Activated CD4-positive, alpha-beta memory T cell treated with anti-CD3 and anti-CD28 coated beads for 36 hours (primary cell): ENCODE results near the gene POU5F1. TPM values are rescaled to one million over a fixed set of nuclear protein-coding genes. Genes with fewer than 3 reads are reported as not detected.

Source experiments
- CTCF ChIA-PET: fragments of 350-600 bp; sonication (Branson Sonifier 250); formaldehyde crosslinking; loops from one replicate; lab custom pipeline; 2021; ENCODE audit warnings: antibody characterized with exemption, inconsistent platforms; lab: Charles Lee
- POLR2A ChIA-PET: fragments of 350-600 bp; sonication (Branson Sonifier 250); formaldehyde crosslinking; loops from one replicate; lab custom pipeline; 2021; ENCODE audit warnings: antibody characterized with exemption; lab: Charles Lee
- DNase-seq: peaks from one replicate; pipeline ENCODE4 v3.0.0-alpha.2; 2020
- H3K27ac Mint-ChIP-seq: one replicate; pipeline ENCODE4 v1.8.0; 2021; ENCODE audit warnings: mixed read lengths
- H3K27me3 Mint-ChIP-seq: one replicate; pipeline ENCODE4 v1.8.0; 2021; ENCODE audit warnings: mixed read lengths
- H3K36me3 Mint-ChIP-seq: one replicate; pipeline ENCODE4 v1.8.0; 2021; ENCODE audit warnings: mixed read lengths
- H3K4me1 Mint-ChIP-seq: one replicate; pipeline ENCODE4 v1.8.0; 2021; ENCODE audit warnings: low read depth, mixed read lengths
- H3K4me3 Mint-ChIP-seq: one replicate; pipeline ENCODE4 v1.8.0; 2021; ENCODE audit warnings: mild to moderate bottlenecking, mixed read lengths
- H3K9me3 Mint-ChIP-seq: one replicate; pipeline ENCODE4 v1.8.0; 2021; ENCODE audit warnings: mixed read lengths
- intact Hi-C: fragments of 100-400 bp; cut with micrococcal nuclease; formaldehyde crosslinking; loops from one replicate; pipeline ENCODE4 v1.15.1; 2023
- total RNA-seq, 2 experiments: library from RNA; stranded (reverse); gene quantifications; one replicate each; pipeline ENCODE4 v1.2.3, GENCODE V29; 2021

The POU5F1 gene
- total RNA-seq, 2 experiments from 2014 or later, result 0.52 TPM; not detected in 1

DNA sequence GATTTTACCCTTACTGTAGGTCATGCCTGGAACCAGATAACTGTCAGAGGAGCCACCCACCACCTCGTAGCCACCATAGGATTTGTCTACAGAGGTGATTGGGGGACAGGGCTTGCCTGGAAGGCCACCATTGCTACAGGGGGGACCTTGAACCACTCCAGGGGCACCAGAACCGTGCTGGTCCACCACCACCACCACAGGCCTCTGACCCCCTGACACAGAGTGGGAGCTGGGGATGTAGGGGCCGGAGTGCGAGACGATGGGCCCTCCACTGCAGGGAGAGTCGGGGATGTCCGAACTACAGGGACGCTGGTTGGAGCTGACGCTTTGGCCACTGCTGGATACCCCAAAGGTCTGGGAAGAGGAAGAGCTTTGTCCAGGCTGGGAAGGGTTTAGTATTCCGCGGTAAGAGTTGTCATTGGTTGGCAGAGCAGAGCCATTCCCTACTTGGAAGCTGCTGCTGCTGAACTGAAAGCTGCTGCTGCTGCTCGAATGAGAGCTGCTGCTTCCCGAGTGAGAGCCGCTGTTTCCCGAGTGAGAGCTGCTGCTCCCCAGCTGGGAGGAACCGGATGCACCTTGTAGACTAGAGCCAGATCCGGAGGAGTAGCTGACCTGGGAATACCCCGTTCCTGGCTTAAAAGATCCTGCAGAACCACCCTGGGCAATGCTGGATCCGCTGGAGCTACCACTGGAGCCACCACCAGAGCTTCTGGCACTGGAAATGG lies 53.7 kb downstream of the POU5F1 start:
- no peaks in the 10 kb centered on the region for H3K36me3 Mint-ChIP-seq
- DNase-seq, result no peak

DNA sequence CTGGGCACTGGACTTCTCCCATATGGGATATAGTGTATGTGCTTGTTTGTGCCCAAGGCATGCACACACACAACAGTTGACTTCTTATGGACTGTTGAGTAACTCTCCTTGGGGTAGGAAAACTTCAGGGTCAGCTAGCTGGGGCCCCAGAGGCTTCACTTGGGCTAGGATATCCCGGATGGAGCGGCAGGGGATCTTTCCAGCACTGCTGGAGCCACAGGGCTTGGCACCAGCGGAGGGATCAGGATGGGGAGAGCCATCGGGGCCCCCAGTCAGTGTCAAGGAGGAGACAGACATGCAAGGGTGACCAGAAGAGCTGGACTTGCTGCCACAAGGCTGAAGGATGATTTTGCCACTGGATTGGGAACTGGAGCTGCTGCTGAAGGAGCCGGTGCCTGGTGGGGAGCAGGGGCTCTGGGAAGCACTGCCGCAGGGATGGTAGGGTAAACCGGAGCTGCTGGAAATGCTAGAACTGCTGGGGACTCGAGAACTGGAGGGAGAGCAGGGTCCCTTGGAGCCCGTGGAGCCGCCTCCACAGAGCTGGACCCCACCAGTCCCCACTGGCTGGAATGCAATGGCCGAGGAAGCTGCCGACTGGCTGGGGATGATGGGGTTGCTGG lies 54.4 kb downstream of the POU5F1 start:
- H3K27me3 Mint-ChIP-seq, result no peaks in the 10 kb centered on the region
- H3K27ac Mint-ChIP-seq, result no peak overlapping the region
- no peaks in the 10 kb centered on the region for H3K9me3 Mint-ChIP-seq
- H3K4me1 Mint-ChIP-seq, result peaks cover 2% of the 10 kb centered on the region
- H3K36me3 Mint-ChIP-seq, result no peaks in the 10 kb centered on the region
- intact Hi-C loops, result no loop called here
- no peak for DNase-seq
- POLR2A ChIA-PET, result interaction anchor here (0.9 kb wide), 1 partner anchor 30 kb away, joined by 3 read pairs; no protein-coding TSS in a partner anchor
- H3K4me3 Mint-ChIP-seq, result no peak overlapping the region
- CTCF ChIA-PET, result interaction anchor here (0.5 to 1.4 kb wide), 3 partner anchors 13 to 251 kb away, joined by 3 to 4 read pairs (median 4); no protein-coding TSS in a partner anchor

More for the DNA sequence above, 53.7 kb downstream of the POU5F1 start:
- no peaks in the 10 kb centered on the region for H3K27me3 Mint-ChIP-seq
- no peak overlapping the region for H3K27ac Mint-ChIP-seq
- CTCF ChIA-PET, result interaction anchor here (1.0 to 1.4 kb wide), 2 partner anchors 12 to 201 kb away, joined by 4 read pairs; no protein-coding TSS in a partner anchor
- no peaks in the 10 kb centered on the region for H3K9me3 Mint-ChIP-seq
- intact Hi-C loops, result no loop called here
- H3K4me3 Mint-ChIP-seq, result no peak overlapping the region
- peaks cover 2% of the 10 kb centered on the region for H3K4me1 Mint-ChIP-seq
- POLR2A ChIA-PET, result interaction anchor here (0.9 kb wide), 1 partner anchor 29 kb away, joined by 3 read pairs; no protein-coding TSS in a partner anchor

DNA sequence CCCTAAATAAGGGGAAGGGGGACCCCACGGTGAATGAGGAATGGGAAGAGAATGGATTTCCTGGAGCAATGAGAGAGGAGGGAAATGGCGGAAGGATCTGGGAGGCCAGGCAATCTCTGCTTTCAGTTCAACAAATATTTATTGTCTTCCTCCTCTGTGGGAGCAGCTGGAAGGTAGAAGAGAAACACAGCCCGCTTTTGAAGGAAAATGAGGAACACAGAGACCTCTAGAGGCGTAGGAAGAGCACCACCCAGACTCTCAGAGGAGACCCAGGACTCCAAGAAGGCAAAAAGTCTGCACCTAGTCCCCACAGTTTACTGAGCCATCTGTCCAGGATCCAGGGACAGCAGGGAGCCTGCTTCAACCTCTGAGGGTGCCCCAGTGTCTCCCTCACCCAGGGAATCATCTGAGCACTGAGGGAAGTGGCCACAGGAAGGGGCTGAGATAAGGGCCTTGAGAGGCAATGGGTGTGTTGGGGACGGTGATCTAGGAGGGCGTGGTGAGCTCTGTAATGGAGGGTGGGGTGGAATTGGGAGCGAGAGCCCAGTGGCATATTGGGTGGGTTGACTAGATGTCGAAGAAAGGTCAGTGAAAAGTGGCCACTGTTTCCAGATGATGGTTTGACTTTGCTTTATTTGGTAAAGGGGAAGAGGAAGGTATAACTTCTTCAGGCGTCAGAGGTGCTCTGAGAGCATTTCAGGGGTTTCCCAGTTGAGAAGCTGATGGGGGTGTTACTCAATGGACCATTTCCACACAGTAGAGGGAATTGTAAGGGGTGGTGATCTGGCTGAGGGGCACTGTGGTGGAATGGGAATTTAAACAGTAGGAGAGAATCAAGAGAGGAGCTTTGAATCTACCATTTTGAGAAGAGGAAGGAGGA lies 55.3 kb downstream of the POU5F1 start:
- Mint-ChIP-seq H3K9me3 (no peaks in the 10 kb centered on the region), H3K4me3 (no peak overlapping the region), H3K36me3 (no peaks in the 10 kb centered on the region), H3K27me3 (peaks cover 1% of the 10 kb centered on the region), H3K4me1 (peaks cover 2% of the 10 kb centered on the region), H3K27ac (no peak overlapping the region)
- CTCF ChIA-PET, result interaction anchor here (0.5 to 1.1 kb wide), 2 partner anchors 12 to 251 kb away, joined by 3 read pairs; no protein-coding TSS in a partner anchor
- POLR2A ChIA-PET, result no interaction called here
- no peak for DNase-seq
- intact Hi-C loops, result no loop called here

DNA sequence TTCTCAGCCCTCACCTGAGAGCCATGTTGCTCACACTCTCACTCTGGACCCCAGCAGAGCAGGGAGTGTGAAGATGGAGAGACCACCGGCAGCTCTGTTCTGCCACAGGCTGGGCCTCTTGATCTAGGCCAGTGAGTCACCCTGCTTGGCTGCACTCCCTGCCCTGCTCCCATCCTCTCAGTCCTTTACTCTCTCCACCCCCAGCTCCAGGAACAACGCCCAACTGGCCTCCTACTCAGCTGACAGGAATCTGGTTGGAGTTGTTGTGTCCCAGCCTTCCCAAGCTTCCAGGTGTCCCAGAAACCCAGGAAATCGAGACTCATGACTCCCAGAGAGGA lies 56.0 kb downstream of the POU5F1 start, which contains the start of gene PSORS1C1:
TSS of gene PSORS1C1 (plus strand) at position 260 of the 338 bp plus-strand sequence. CDS start 14,833 bp downstream, outside the sequence.
- ChIA-PET CTCF (interaction anchor here (1.1 to 2.0 kb wide), 3 partner anchors 12 to 35 kb away, joined by 3 to 10 read pairs (median 4); no protein-coding TSS in a partner anchor), POLR2A (no interaction called here)
- Mint-ChIP-seq H3K27ac (no peak within 1 kb of the TSS), H3K9me3 (no peaks in the 10 kb centered on the region), H3K36me3 (no peaks in the 10 kb centered on the region), H3K27me3 (peaks cover 6% of the 10 kb centered on the region), H3K4me1 (peaks cover 2% of the 10 kb centered on the region), H3K4me3 (no peak within 1 kb of the TSS)
- intact Hi-C loops, result no loop called here
- DNase-seq, result no peak

Other genes starting within 250 kb of the POU5F1 start
- not detected for gene SFTA2, start 238.5 kb downstream of the POU5F1 start, total RNA-seq
- not detected for gene MUCL3, start 229.7 kb downstream of the POU5F1 start, total RNA-seq
- not detected for gene MUC21, start 187.0 kb downstream of the POU5F1 start, total RNA-seq
- not detected for gene MUC22, start 160.2 kb downstream of the POU5F1 start, total RNA-seq
- not detected for gene C6orf15, start 58.1 kb downstream of the POU5F1 start, total RNA-seq
- not detected for gene PSORS1C1, start 55.9 kb downstream of the POU5F1 start, total RNA-seq
- gene CDSN, start 50.2 kb downstream of the POU5F1 start, total RNA-seq, result not detected
- gene PSORS1C2, start 31.6 kb downstream of the POU5F1 start, total RNA-seq, result not detected
- gene CCHCR1, start 12.9 kb downstream of the POU5F1 start, total RNA-seq, result 10 to 100 TPM; 44.5 to 50.5 TPM
- gene TCF19, start 12.1 kb downstream of the POU5F1 start, total RNA-seq, result 10 to 100 TPM; 93.0 to 93.1 TPM
- gene HLA-C, start 101.4 kb upstream of the POU5F1 start, total RNA-seq, result 100 to 1,000 TPM; 976 to 983 TPM
- 1,000 to 10,000 TPM; 3,016 to 3,060 TPM for gene HLA-B, start 186.5 kb upstream of the POU5F1 start, total RNA-seq
- gene MICA, start 232.9 kb upstream of the POU5F1 start, total RNA-seq, result 1 to 10 TPM; 7.1 to 8.6 TPM